DOHH2 (cell line): ENCODE data around the gene STARD13.

Experiments
- CTCF ChIP-seq: fragments of 200-600 bp; sonication (generic); IDR thresholded peaks from one replicate; pipeline ENCODE4 v1.5.1; 2014; ENCODE audit warnings: antibody characterized with exemption, mild to moderate bottlenecking, low read depth, low read length; ENCODE audit not compliant: poor library complexity, severe bottlenecking
- EZH2phosphoT487 ChIP-seq: fragments of 200-600 bp; sonication (generic); IDR thresholded peaks from 2 replicates; pipeline ENCODE4 v1.6.1; 2017; ENCODE audit warnings: borderline replicate concordance, mild to moderate bottlenecking, antibody characterized with exemption, low read length, moderate library complexity, mixed read lengths

GRCh38 chr13:33328701-33329100 is 43.1 kb upstream of the STARD13 start:
- no peak for TF ChIP-seq CTCF
- no peak for TF ChIP-seq EZH2phosphoT487
